ENCODE data around the gene CDC42EP4.
"Not testable (repeated sequence)": the region's sequence is repeated elsewhere in the genome, so short reads cannot be mapped to it uniquely, and the experiment has no call there.

CDC42EP4 gene

GRCh38 chr17:73267648-73268537 is 43.9 kb downstream of the CDC42EP4 start:
- TF ChIP-seq CTCF (IDR thresholded peaks at IDR 0.05; ENCODE audit: insufficient read depth, low read length, poor library complexity, severe bottlenecking), result no peak
- no peaks in the 10 kb centered on the region for H3K36me3 ChIP-seq (ENCODE audit: control insufficient read depth, insufficient read depth, low read length)
- no peak for DNase-seq (ENCODE audit: extremely low read depth, insufficient read length)
- H3K27me3 ChIP-seq (replicated peaks; ENCODE audit: control insufficient read depth, insufficient read depth, low read length), result no peaks in the 10 kb centered on the region
- H3K4me3 ChIP-seq (replicated peaks; ENCODE audit: low read depth, low read length), result no peak overlapping the region

- DNase-seq (ENCODE audit: extremely low read depth, insufficient read length), result no peak
- TF ChIP-seq CTCF (IDR thresholded peaks at IDR 0.05; ENCODE audit: insufficient read depth, low read length, poor library complexity, severe bottlenecking), result no peak
- Histone ChIP-seq H3K4me3 (replicated peaks; ENCODE audit: low read depth, low read length) (no peak overlapping the region), H3K27me3 (replicated peaks; ENCODE audit: control insufficient read depth, insufficient read depth, low read length) (no peaks in the 10 kb centered on the region), H3K36me3 (ENCODE audit: control insufficient read depth, insufficient read depth, low read length) (no peaks in the 10 kb centered on the region)
Observed at GRCh38 chr17:73266796-73267195, 45.0 kb downstream of the CDC42EP4 start.

GRCh38 chr17:73265646-73266640 is 45.9 kb downstream of the CDC42EP4 start:
- no peak overlapping the region for H3K4me3 ChIP-seq (replicated peaks; ENCODE audit: low read depth, low read length)
- no peak for DNase-seq (ENCODE audit: extremely low read depth, insufficient read length)
- H3K27me3 ChIP-seq (replicated peaks; ENCODE audit: control insufficient read depth, insufficient read depth, low read length), result no peaks in the 10 kb centered on the region
- H3K36me3 ChIP-seq (ENCODE audit: control insufficient read depth, insufficient read depth, low read length), result no peaks in the 10 kb centered on the region
- no peak for TF ChIP-seq CTCF (IDR thresholded peaks at IDR 0.05; ENCODE audit: insufficient read depth, low read length, poor library complexity, severe bottlenecking)

- H3K36me3 ChIP-seq (ENCODE audit: control insufficient read depth, insufficient read depth, low read length); H3K27me3 ChIP-seq (replicated peaks; ENCODE audit: control insufficient read depth, insufficient read depth, low read length); DNase-seq (ENCODE audit: extremely low read depth, insufficient read length); H3K4me3 ChIP-seq (replicated peaks; ENCODE audit: low read depth, low read length): not testable (repeated sequence)
Observed at GRCh38 chr17:73264448-73264847, 47.4 kb downstream of the CDC42EP4 start.

- Histone ChIP-seq H3K36me3 (ENCODE audit: control insufficient read depth, insufficient read depth, low read length) (no peaks in the 10 kb centered on the region), H3K4me3 (replicated peaks; ENCODE audit: low read depth, low read length) (no peak overlapping the region), H3K27me3 (replicated peaks; ENCODE audit: control insufficient read depth, insufficient read depth, low read length) (no peaks in the 10 kb centered on the region)
- no peak for TF ChIP-seq CTCF (IDR thresholded peaks at IDR 0.05; ENCODE audit: insufficient read depth, low read length, poor library complexity, severe bottlenecking)
- DNase-seq (ENCODE audit: extremely low read depth, insufficient read length), result no peak
Observed at GRCh38 chr17:73262676-73263642, 48.8 kb downstream of the CDC42EP4 start.

Measured in GM06990 (cell line).